ENCODE results near the gene DLEC1. TPM values are rescaled to one million over a fixed set of nuclear protein-coding genes. Genes with fewer than 3 reads are reported as not detected.
"Not testable (repeated sequence)": the region's sequence is repeated elsewhere in the genome, so short reads cannot be mapped to it uniquely, and the experiment has no call there.

Gene DLEC1
- total and polyA plus RNA-seq, 5 experiments from 2014 or later: 0.31 to 5.2 (median 0.37) TPM

DNA sequence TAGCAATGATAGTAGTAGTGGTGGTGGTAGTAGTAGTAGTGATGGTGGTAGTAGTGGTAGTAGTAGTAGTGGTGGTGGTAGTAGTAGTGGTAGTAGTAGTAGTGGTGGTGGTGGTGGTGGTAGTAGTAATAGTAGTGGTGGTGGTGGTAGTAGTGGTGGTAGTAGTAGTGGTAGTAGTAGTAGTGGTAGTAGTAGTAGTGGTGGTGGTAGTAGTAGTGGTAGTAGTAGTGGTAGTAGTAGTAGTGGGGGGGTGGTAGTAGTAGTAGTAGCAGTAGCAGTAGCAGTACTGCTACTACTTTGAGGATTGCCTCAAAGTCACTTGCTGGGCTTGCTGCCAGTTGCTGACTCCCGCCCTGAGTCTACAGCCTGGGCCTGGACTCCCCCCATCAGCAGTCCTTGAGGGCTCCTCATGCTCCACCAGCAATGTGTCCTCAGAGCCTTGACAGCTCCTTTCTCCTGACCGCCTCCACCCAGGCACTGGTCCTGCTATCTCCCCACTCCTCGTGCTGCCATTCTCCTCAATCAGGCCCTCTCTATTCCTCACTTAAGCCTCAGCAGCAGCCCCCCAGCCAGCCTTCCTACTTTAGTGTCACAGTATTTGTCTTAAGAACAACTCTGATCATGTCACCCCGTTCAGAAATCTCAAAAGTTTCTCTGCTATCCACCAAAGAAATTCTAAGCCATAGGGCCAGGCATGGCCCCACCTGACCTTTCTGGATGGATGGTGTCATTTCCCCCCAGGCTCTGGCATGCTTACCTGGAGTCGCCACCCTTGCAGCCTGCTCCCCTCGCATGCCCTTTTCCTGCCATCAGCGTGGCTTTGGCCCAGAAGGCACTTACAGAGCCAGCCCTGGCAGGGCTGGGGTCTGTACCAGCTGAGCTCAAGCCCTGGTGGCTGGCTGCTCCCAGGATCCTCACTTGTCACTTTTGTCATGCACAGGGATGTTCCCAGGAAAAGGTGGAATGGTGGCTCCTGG is 45.6 kb downstream of the DLEC1 start:
- H3K27me3 Mint-ChIP-seq: peaks cover 0 to 1% (median 0%) of the 10 kb centered on the region in 5 donors
- H3K36me3 Mint-ChIP-seq: peaks cover 0 to 10% (median 0%) of the 10 kb centered on the region in 3 donors
- peaks cover 0 to 3% (median 0%) of the 10 kb centered on the region in 4 donors for H3K4me1 Mint-ChIP-seq
- H3K4me3 Mint-ChIP-seq: peak overlapping the region in 6 of 10 donors; percentile 2 to 64 (median 22)
- DNase-seq (peak in 9 of 10 donors; percentile 21 to 71 (median 43)), ATAC-seq (peak; percentile 66 to 70)
- peaks cover 0 to 23% (median 10%) of the 10 kb centered on the region in 9 donors for H3K9me3 Mint-ChIP-seq
- peak overlapping the region in 9 of 10 donors; percentile 1 to 97 (median 76) for H3K27ac Mint-ChIP-seq
- POLR2A ChIA-PET: no interaction called here

DNA sequence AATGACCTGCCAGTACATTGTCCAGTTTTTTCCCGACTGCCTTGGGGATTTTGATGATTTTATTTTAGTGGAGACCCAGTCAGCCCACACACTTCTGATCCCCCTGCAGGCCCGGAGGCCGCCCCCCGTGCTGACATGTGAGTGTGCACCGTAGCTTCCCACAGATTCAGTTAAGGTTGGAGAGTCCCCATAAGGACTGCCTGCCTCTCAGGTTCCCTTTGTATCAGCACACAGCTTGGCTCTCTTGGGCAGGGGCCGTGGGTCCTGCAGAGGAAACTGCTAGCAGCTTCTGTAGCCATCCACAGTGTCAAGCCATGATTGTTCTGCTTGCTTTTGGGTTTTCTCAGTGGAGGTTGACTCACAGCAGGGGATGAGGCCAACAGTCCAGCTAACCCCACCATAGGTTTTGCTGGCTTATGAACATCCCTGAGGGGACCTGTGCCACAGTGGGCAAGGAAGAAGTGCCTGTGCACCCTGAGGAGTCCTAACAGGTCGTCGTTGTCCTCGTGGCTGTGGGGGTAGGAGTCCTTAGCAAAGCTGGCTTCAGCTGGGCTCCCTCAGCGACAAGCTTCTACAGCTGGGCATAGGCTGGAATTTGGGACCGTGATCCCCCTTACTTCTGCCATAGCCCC is 46.4 kb downstream of the DLEC1 start:
- H3K4me1 Mint-ChIP-seq: peaks cover 0 to 3% (median 0%) of the 10 kb centered on the region in 4 donors

DNA sequence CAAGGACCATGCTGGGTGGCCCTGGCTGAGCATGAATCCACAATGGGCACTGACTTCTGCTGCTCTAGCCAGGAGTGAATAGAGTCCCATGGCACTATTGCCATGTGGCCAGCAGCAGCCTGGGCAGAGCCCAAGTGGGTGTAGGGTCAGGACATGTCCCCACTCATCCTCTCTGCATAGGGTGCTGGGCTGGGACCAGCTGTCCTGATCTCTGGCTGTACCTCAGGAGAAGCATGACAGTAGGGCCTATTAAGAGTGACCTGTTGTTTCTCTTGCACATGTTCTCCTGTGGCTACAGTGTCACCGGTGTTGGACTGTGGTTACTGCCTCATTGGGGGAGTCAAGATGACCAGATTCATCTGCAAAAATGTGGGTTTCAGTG is 46.9 kb downstream of the DLEC1 start:
- peaks cover 0 to 10% (median 0%) of the 10 kb centered on the region in 3 donors for H3K36me3 Mint-ChIP-seq
- ATAC-seq (no peak), DNase-seq (no peak)
- POLR2A ChIA-PET: no interaction called here
- peaks cover 0 to 18% (median 10%) of the 10 kb centered on the region in 9 donors for H3K9me3 Mint-ChIP-seq
- no peak overlapping the region for H3K27ac Mint-ChIP-seq
- peaks cover 0 to 1% (median 0%) of the 10 kb centered on the region in 5 donors for H3K27me3 Mint-ChIP-seq
- H3K4me1 Mint-ChIP-seq: peaks cover 0 to 3% (median 0%) of the 10 kb centered on the region in 4 donors
- no peak overlapping the region for H3K4me3 Mint-ChIP-seq

More for the DNA sequence above, 46.4 kb downstream of the DLEC1 start:
- ATAC-seq (peak; percentile 16 to 42), DNase-seq (peak in 2 of 10 donors; percentile 11)
- Mint-ChIP-seq H3K27ac (peak overlapping the region in 8 of 10 donors; percentile 20 to 97 (median 60)), H3K27me3 (peaks cover 0 to 1% (median 0%) of the 10 kb centered on the region in 5 donors), H3K9me3 (peaks cover 0 to 21% (median 10%) of the 10 kb centered on the region in 9 donors), H3K36me3 (peaks cover 0 to 10% (median 0%) of the 10 kb centered on the region in 3 donors), H3K4me3 (no peak overlapping the region)
- POLR2A ChIA-PET: no interaction called here

DNA sequence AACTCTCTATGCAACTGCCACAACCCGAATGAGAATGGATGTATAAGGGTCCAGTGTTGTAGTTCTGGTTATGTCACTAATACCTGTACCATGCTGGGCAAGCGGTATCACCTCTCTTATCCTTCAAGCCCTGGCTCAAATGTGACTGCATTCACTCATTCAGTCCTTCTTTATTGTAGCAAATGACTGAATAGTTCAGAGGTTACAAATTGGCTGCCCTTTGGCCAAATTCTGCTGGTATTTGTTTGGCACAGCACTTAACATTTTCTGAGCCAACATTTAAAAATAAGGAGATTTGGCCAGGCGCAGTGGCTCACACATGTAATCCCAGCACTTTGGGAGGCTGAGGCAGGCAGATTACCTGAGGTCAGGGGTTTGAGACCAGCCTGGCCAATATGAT is 47.5 kb downstream of the DLEC1 start:
- H3K27ac Mint-ChIP-seq: no peak overlapping the region
- peaks cover 0 to 1% (median 0%) of the 10 kb centered on the region in 5 donors for H3K27me3 Mint-ChIP-seq
- peaks cover 0 to 18% (median 10%) of the 10 kb centered on the region in 9 donors for H3K9me3 Mint-ChIP-seq
- DNase-seq (no peak), ATAC-seq (no peak)
- POLR2A ChIA-PET: interaction anchor here (0.6 kb wide), 1 partner anchor 36 kb away, joined by 4 read pairs; no protein-coding TSS in a partner anchor
- peaks cover 0 to 3% (median 0%) of the 10 kb centered on the region in 4 donors for H3K4me1 Mint-ChIP-seq
- peaks cover 0 to 10% (median 0%) of the 10 kb centered on the region in 3 donors for H3K36me3 Mint-ChIP-seq
- H3K4me3 Mint-ChIP-seq: no peak overlapping the region

DNA sequence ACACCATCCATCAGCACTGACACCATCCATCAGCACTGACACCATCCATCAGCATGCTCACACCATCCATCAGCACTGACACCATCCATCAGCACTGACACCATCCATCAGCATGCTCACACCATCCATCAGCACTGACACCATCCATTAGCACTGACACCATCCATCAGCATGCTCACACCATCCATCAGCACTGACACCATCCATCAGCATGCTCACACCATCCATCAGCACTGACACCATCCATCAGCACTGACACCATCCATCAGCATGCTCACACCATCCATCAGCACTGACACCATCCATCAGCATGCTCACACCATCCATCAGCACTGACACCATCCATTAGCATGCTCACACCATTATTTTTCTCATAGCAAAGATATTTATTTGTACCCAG is 48.3 kb downstream of the DLEC1 start:
- POLR2A ChIA-PET: interaction anchor here (0.6 kb wide), 1 partner anchor 36 kb away, joined by 4 read pairs; no protein-coding TSS in a partner anchor
- H3K4me1 Mint-ChIP-seq, H3K27me3 Mint-ChIP-seq, H3K4me3 Mint-ChIP-seq, ATAC-seq, DNase-seq, H3K27ac Mint-ChIP-seq: not testable (repeated sequence)
- H3K36me3 Mint-ChIP-seq: peaks cover 0 to 10% (median 0%) of the 10 kb centered on the region in 3 donors
- peaks cover 0 to 18% (median 10%) of the 10 kb centered on the region in 9 donors for H3K9me3 Mint-ChIP-seq

DNA sequence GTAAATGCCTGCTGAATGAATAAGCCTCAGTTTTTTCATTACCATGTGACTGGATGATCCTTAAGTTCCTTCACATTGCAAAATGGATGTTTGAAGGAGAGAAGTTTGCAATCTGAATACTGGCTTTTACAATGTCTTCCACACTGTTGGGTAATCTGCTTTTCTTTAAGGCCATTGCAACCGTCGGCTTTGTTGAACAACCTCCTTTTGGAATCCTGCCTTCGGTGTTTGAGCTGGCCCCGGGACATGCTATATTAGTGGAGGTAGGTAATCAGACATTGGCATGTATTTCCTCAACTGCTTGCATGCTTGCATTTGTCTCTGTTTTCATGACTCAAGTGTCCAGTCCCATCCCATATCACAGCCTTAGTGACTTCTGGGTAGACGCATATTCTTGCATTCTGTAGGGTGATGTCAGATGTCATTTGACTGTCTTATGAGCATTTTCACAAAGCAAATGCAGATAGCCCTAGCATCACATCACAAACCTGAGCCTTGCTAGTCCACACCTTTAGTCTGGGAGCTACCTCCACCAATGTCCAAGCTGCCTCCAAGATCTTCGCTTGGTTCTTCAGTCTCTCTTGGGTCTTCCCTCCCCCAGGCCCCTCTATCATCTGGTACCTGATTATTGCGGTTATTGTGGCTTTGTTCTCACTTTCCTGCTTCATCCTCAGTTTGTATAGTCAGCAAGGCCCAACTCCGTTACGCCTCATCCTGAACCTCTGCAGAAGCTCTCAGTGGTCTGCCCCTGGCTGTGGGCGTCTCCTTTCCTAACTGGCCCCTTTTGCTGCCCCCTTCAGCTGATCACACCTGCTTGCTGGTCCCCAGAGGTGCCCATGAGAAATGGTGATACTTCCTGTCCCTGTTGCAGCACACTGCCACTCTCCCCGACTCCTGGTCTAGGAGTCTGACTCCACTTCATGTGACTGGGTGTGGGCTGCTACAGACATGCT is 49.4 kb downstream of the DLEC1 start:
- Mint-ChIP-seq H3K4me3 (no peak overlapping the region), H3K9me3 (peaks cover 0 to 13% (median 6%) of the 10 kb centered on the region in 9 donors), H3K27ac (peak overlapping the region in 2 of 10 donors; percentile 55 to 76), H3K4me1 (peaks cover 0 to 5% (median 0%) of the 10 kb centered on the region in 4 donors), H3K36me3 (peaks cover 0 to 10% (median 0%) of the 10 kb centered on the region in 3 donors), H3K27me3 (peaks cover 0 to 1% (median 0%) of the 10 kb centered on the region in 5 donors)
- POLR2A ChIA-PET: no interaction called here
- no peak for ATAC-seq
- DNase-seq: no peak

DNA sequence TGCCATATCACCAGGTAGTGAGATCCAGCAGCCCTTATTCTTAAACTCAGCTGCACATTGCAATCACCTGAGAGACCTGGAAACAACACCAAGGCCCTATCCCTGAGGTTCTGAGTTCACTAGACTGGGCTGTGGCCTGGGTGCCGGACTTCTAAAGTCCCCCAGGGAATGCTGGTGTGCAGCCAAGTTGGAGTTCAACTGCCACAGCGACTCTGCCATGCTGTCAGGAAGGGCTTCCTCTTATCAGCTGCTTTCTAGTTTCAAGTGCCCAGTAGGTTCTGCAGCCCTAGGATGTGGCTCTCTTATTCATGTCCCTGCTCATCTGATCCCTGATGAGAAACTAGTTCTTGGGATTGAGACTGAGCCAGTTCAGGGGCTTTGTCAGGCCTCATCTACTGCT is 50.2 kb downstream of the DLEC1 start:
- peak overlapping the region in 2 of 10 donors; percentile 53 to 55 for H3K27ac Mint-ChIP-seq

DNA sequence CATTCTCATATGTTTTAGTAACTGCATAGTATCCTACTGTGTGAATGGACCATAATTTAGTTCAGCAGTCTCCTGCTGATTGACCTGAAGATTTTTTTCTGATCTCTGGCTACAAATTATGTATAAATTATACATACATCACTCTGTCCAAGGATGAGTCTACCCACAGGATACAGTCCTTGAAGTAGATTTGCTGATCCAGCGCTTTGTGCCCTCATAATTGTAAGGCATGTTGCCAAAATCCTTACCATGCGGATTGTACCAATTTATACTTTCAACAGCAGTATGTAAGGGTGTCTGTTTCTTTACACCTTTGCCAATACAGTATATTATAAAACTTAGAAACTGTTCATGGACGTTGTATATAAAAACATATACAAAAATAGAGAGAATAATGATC is 51.4 kb downstream of the DLEC1 start:
- Mint-ChIP-seq H3K36me3 (no peaks in the 10 kb centered on the region), H3K27me3 (no peaks in the 10 kb centered on the region), H3K4me1 (peaks cover 0 to 2% (median 0%) of the 10 kb centered on the region in 4 donors), H3K4me3 (no peak overlapping the region), H3K27ac (peak overlapping the region in 1 of 10 donors; percentile 4), H3K9me3 (no peaks in the 10 kb centered on the region)
- DNase-seq (no peak), ATAC-seq (no peak)
- POLR2A ChIA-PET: no interaction called here

More for the DNA sequence above, 50.2 kb downstream of the DLEC1 start:
- H3K36me3 Mint-ChIP-seq: peaks cover 0 to 7% (median 0%) of the 10 kb centered on the region in 3 donors
- peaks cover 0 to 8% (median 3%) of the 10 kb centered on the region in 9 donors for H3K9me3 Mint-ChIP-seq
- no peak for DNase-seq
- H3K27me3 Mint-ChIP-seq: peaks cover 0 to 1% (median 0%) of the 10 kb centered on the region in 5 donors
- no peak overlapping the region for H3K4me3 Mint-ChIP-seq
- POLR2A ChIA-PET: no interaction called here
- no peak for ATAC-seq
- H3K4me1 Mint-ChIP-seq: peaks cover 0 to 5% (median 0%) of the 10 kb centered on the region in 4 donors

DNA sequence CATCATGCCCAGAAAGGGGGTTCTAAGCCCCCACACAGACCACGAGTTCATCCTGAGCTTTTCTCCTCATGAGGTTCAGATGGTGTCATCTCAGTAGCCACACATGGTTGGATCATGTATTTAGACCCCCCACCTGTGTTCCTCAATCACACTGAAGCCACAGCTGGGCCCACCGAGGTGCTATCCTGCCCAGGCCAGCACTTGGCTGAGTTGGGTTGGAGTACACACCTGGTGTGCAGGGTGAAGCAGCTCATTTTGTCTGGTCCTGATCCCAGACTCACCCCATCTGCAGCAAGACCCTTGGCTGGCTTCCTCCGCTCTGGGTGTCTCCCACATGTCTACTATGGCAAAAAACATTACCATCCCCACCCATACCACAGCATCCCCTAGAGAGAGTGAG is 56.0 kb downstream of the DLEC1 start:
- no peaks in the 10 kb centered on the region for H3K36me3 Mint-ChIP-seq
- H3K9me3 Mint-ChIP-seq: no peaks in the 10 kb centered on the region
- H3K4me3 Mint-ChIP-seq: no peak overlapping the region
- ATAC-seq (no peak), DNase-seq (no peak)
- peaks cover 0 to 2% (median 0%) of the 10 kb centered on the region in 4 donors for H3K4me1 Mint-ChIP-seq
- no peak overlapping the region for H3K27ac Mint-ChIP-seq
- peaks cover 0 to 2% (median 0%) of the 10 kb centered on the region in 5 donors for H3K27me3 Mint-ChIP-seq
- POLR2A ChIA-PET: no interaction called here

DNA sequence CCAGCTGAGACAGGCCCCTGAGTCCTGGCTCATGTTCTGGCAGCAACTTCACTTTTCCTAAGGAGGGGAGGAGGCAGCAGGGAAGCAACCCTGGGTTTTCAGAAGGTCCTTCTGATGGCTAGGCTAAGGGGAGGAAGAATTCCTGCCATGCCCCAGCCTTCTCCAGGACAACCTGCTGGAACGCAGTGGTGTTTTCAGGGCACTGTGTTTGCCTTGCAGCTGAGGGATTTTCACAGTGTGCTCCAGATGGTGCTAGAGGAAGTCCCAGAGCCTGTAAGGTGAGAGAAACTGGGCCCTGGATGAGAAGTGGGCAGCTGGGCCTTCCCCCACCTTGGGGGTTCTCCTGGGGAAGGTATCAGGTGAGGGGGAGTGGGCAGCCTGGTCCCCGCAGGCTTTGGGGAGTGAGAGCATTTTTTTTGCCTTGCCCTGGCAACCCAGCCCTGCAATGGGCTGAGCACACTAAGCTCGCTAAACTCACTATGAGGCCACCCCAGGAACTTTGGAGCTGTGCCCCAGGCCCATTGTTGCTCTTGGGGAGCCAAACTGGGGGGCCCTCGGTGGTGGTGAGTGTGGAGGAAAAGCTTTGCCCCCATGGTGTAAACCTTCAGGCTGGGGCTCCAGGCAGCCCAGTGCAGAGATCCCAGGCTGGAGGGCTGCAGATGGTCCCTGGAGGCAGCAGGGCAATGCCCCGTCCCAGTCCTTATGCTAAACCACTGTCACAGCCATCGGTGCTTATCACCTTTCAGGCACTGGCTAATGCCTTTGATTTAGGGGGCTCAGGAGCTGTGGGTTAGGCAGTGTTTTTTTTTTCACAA is 56.9 kb downstream of the DLEC1 start:
- no peak for DNase-seq
- H3K27me3 Mint-ChIP-seq: peaks cover 0 to 4% (median 0%) of the 10 kb centered on the region in 5 donors
- POLR2A ChIA-PET: no interaction called here
- no peak overlapping the region for H3K4me3 Mint-ChIP-seq
- peaks cover 0 to 2% (median 0%) of the 10 kb centered on the region in 4 donors for H3K4me1 Mint-ChIP-seq
- ATAC-seq: no peak
- no peaks in the 10 kb centered on the region for H3K9me3 Mint-ChIP-seq
- H3K27ac Mint-ChIP-seq: peak overlapping the region in 1 of 10 donors; percentile 62
- H3K36me3 Mint-ChIP-seq: no peaks in the 10 kb centered on the region
